HepG2 (cell line): ENCODE measurements around the gene DMXL2. TPM values are rescaled to one million over a fixed set of nuclear protein-coding genes. Genes with fewer than 3 reads are reported as not detected.

Experiments
- ATAC-seq: fragments of 200-7000 bp; cut with Tn5 transposase; 3 replicates; pipeline ENCODE4 v1.9.1; 2020; ENCODE audit warnings: mild to moderate bottlenecking, moderate library complexity
- BruUV-seq: library from RNA; stranded (reverse); fragments of 400-500 nt; replicated peaks from 2 replicates; lab custom pipeline; 2021; lab: Mats Ljungman, UMichigan
- CTCF ChIA-PET: fragments of 300-600 bp; formaldehyde crosslinking; extraction: SDS; loops from one replicate; lab custom pipeline; 2021; ENCODE audit warnings: low total read pairs, inconsistent platforms, low intra/inter-chr PET ratio; lab: Yijun Ruan, JAX
- POLR2A ChIA-PET: fragments of 350-600 bp; sonication (Branson Sonifier 250); formaldehyde crosslinking; loops from one replicate; lab custom pipeline; 2020; ENCODE audit warnings: antibody characterized with exemption, inconsistent platforms; lab: Yijun Ruan, JAX
- DNase-seq: peaks from one replicate; pipeline ENCODE4 v3.0.0-alpha.2; 2015; ENCODE audit warnings: low spot score
- FAIRE-seq: peaks from 3 replicates; lab custom pipeline; 2011; peaks lifted over from hg19 to GRCh38; lab: Jason Lieb, UNC
- H2AFZ ChIP-seq: one replicate; pipeline ENCODE4 v1.6.1; 2011; ENCODE audit warnings: low read length, inconsistent platforms
- H3K27ac ChIP-seq: fragments of 300-600 bp; 3 replicates; pipeline ENCODE4 v1.8.0; 2011; ENCODE audit warnings: mixed run types, mild to moderate bottlenecking, mixed read lengths, low read length, inconsistent platforms; ENCODE audit not compliant: insufficient read depth; ENCODE audit errors: extremely low read length
- H3K27me3 ChIP-seq, 2 experiments: fragments of 200-600 bp in 1 of 2; 2 replicates in 1 of 2; 3 replicates in 1 of 2; pipeline versions ENCODE4 v1.6.0 to v1.8.0; 2011; ENCODE audit warnings: low read length in 2 of 2, mild to moderate bottlenecking in 2 of 2, moderate library complexity in 2 of 2, inconsistent platforms in 1 of 2; ENCODE audit not compliant: insufficient read depth in 2 of 2, control insufficient read depth in 1 of 2
- H3K36me3 ChIP-seq, 2 experiments: fragments of 200-600 bp in 1 of 2; replicated peaks in 1 of 2; 2 replicates in 1 of 2; 3 replicates in 1 of 2; pipeline versions ENCODE4 v1.5.1 to v1.8.0; 2011; ENCODE audit warnings: low read length in 2 of 2, inconsistent platforms in 1 of 2; ENCODE audit not compliant: insufficient read depth in 2 of 2, control insufficient read depth in 1 of 2
- H3K4me1 ChIP-seq: 2 replicates; pipeline ENCODE4 v1.5.1; 2012; ENCODE audit warnings: low read length, inconsistent platforms; ENCODE audit not compliant: insufficient read depth
- H3K4me2 ChIP-seq: 2 replicates; pipeline ENCODE4 v1.6.0; 2011; ENCODE audit warnings: low read depth, low read length, inconsistent platforms
- H3K4me3 ChIP-seq, 3 experiments: fragments of 200-600 bp in 1 of 3; sonication (generic), shearing (Covaris generic) in 1 of 3; replicated peaks in 1 of 3; 2 replicates each; pipeline ENCODE4 v1.5.1; 2011 to 2016; ENCODE audit warnings: low read length in 3 of 3, inconsistent platforms in 2 of 3, low read depth in 2 of 3, mild to moderate bottlenecking in 2 of 3, control low read depth in 1 of 3, mixed read lengths in 1 of 3; ENCODE audit not compliant: insufficient read depth in 1 of 3
- H3K79me2 ChIP-seq: one replicate; pipeline ENCODE4 v1.6.1; 2011; ENCODE audit warnings: low read length, inconsistent platforms; ENCODE audit not compliant: insufficient read depth
- H3K9ac ChIP-seq: 2 replicates; pipeline ENCODE4 v1.6.0; 2011; ENCODE audit warnings: mild to moderate bottlenecking, low read depth, low read length, inconsistent platforms; ENCODE audit not compliant: insufficient read depth
- H3K9me3 ChIP-seq: 2 replicates; pipeline ENCODE4 v1.5.1; 2012; ENCODE audit warnings: mild to moderate bottlenecking, low read length
- H4K20me1 ChIP-seq: 2 replicates; pipeline ENCODE4 v1.6.0; 2011; ENCODE audit warnings: inconsistent platforms, mild to moderate bottlenecking, low read length, moderate library complexity; ENCODE audit not compliant: insufficient read depth
- HMGXB4 ChIP-seq, 2 experiments: sonication (generic) in 1 of 2; formaldehyde crosslinking in 1 of 2; IDR thresholded peaks; 2 replicates each; pipeline versions ENCODE4 v1.4.0 to v1.6.1; 2018 to 2020; ENCODE audit warnings: missing genetic modification reagents in 2 of 2, borderline replicate concordance in 1 of 2, low read depth in 1 of 2, mild to moderate bottlenecking in 1 of 2, missing biosample characterization in 1 of 2
- MEF2D ChIP-seq: sonication (generic); formaldehyde crosslinking; IDR thresholded peaks from 2 replicates; pipeline ENCODE4 v1.5.1; 2020; ENCODE audit warnings: mild to moderate bottlenecking, missing genetic modification reagents
- MLLT10 ChIP-seq: sonication (generic); formaldehyde crosslinking; IDR thresholded peaks from 2 replicates; pipeline ENCODE4 v1.4.0; 2020; ENCODE audit warnings: missing genetic modification reagents
- SNRNP70 ChIP-seq: fragments of 200-400 bp; formaldehyde crosslinking; IDR thresholded peaks from 2 replicates; pipeline ENCODE4 v1.6.1; 2017; ENCODE audit warnings: mild to moderate bottlenecking, low read depth, low read length, moderate library complexity
- U2AF2 ChIP-seq: fragments of 200-400 bp; formaldehyde crosslinking; IDR thresholded peaks from 2 replicates; pipeline ENCODE4 v1.6.1; 2017; ENCODE audit warnings: low read depth, mild to moderate bottlenecking, low read length
- XRCC5 ChIP-seq: fragments of 200-400 bp; formaldehyde crosslinking; optimal IDR thresholded peaks from 2 replicates; pipeline ENCODE3; 2017; ENCODE audit warnings: mild to moderate bottlenecking, low read length
- ZNF263 ChIP-seq: sonication (generic); formaldehyde crosslinking; IDR thresholded peaks from 2 replicates; pipeline ENCODE4 v1.4.0; 2020; ENCODE audit warnings: missing genetic modification reagents
- ZNF30 ChIP-seq: sonication (generic); formaldehyde crosslinking; IDR thresholded peaks from 2 replicates; pipeline ENCODE4 v1.5.0; 2020; ENCODE audit warnings: mild to moderate bottlenecking, missing genetic modification reagents
- ZNF337 ChIP-seq: sonication (generic); formaldehyde crosslinking; IDR thresholded peaks from 2 replicates; pipeline ENCODE4 v1.5.1; 2020; ENCODE audit warnings: missing genetic modification reagents, low read depth, mild to moderate bottlenecking, borderline replicate concordance
- ZNF652 ChIP-seq: IDR thresholded peaks from 2 replicates; pipeline ENCODE4 v1.6.1; 2016; ENCODE audit warnings: low read depth, borderline replicate concordance
- ZNF784 ChIP-seq: sonication (generic); formaldehyde crosslinking; IDR thresholded peaks from 2 replicates; pipeline ENCODE4 v1.5.1; 2020; ENCODE audit warnings: missing genetic modification reagents, mild to moderate bottlenecking, borderline replicate concordance
- ZNF816 ChIP-seq: sonication (generic); formaldehyde crosslinking; IDR thresholded peaks from 2 replicates; pipeline ENCODE4 v1.8.0; 2022; ENCODE audit warnings: missing genetic modification reagents, mild to moderate bottlenecking, borderline replicate concordance
- ZSCAN22 ChIP-seq: sonication (generic); formaldehyde crosslinking; IDR thresholded peaks from 2 replicates; pipeline ENCODE4 v1.4.0; 2020; ENCODE audit warnings: mild to moderate bottlenecking, missing genetic modification reagents
- WGBS: methylation state at CpG from one replicate; pipeline ENCODE4 v1.1.6; 2017; ENCODE audit warnings: low lambda C conversion rate; 5-methylcytosine and 5-hydroxymethylcytosine counted together
- in situ Hi-C: cut with HindIII; loops from 2 replicates; pipeline ENCODE4 v1.10.0; 2017; ENCODE audit warnings: low pct_unique_long_range_greater_than_20kb; ENCODE audit not compliant: extremely low pct_ligation_motif_present
- intact Hi-C: fragments of 100-400 bp; cut with micrococcal nuclease; formaldehyde crosslinking; loops from one replicate; pipeline ENCODE4 v1.10.0; 2022; ENCODE audit not compliant: unreplicated experiment
- polyA plus RNA-seq, 8 experiments: library from polyadenylated mRNA; depleted of rRNA in 3 of 8; stranded (reverse) in 7 of 8; unstranded in 1 of 8; fragments of >200 nt; fragmentation: Illumina TruSeq in 4 of 8; extraction: Trizol in 4 of 8; gene quantifications; 2 replicates each; pipeline versions ENCODE4 v1.2.1 to v1.2.3, GENCODE V29; 2011 to 2016; ENCODE audit warnings: low read depth in 4 of 8, missing spikeins in 1 of 8, mixed read lengths in 1 of 8; ENCODE audit not compliant: insufficient read depth in 1 of 8
- total RNA-seq, 5 experiments: library from RNA; depleted of rRNA; stranded (reverse); fragments of >200 nt; fragmentation: Illumina TruSeq; extraction: Trizol; gene quantifications; 2 replicates each; pipeline ENCODE4 v1.2.3, GENCODE V29; 2016; ENCODE audit warnings: low read depth in 1 of 5

DMXL2 gene
- total and polyA plus RNA-seq, 2 of the 13 experiments (the other 11 are each of a cell fraction or from before 2014, with no cell fraction given): 11.6 to 15.3 TPM

DNA sequence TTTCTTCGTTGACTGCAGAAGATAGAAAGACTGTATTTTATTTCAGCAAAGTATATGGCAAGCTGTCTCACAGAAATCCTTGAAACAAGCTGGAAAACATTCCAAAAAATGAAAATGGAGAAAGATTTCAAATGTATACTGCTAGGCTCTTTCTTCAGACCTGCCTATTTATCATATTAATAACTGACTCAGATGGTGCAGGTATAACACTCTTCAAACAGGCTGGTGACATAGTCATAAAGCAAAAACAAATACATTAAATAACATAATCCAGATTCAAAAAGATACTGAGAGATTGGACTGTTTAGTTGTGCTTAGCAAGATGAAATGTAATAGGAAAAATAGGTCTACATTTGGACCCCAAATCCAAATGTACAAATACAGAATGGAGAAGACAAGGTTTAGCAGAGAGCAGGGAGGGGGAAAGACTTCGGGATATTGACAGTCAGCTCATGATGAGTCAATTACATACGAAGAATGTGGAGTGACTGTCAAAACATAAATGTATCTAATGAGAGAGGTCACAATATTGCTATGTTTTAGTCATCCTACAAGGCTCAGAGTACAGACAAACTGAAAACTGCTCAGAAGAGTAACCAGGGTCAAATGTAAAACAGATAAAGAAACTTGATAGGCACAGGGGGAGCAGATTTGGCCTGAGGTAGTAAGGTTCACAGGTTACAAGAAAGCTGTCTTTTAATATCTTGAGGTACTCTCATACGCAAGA lies 88.7 kb downstream of the DMXL2 start:
- Histone ChIP-seq H3K27me3 (no peaks in the 10 kb centered on the region), H3K9ac (no peak overlapping the region), H3K79me2 (no peaks in the 10 kb centered on the region), H3K4me2 (no peak overlapping the region), H3K36me3 (no peaks in the 10 kb centered on the region; a peak in 2 of 5 replicates), H3K4me3 (no peak overlapping the region), H4K20me1 (no peaks in the 10 kb centered on the region), H3K9me3 (no peaks in the 10 kb centered on the region), H3K27ac (no peak overlapping the region), H2AFZ (no peak overlapping the region), H3K4me1 (no peaks in the 10 kb centered on the region)
- intact Hi-C loops: loop anchor here (10.0 kb wide), 1 partner anchor 241 kb away; no protein-coding TSS in a partner anchor
- CTCF ChIA-PET: no interaction called here
- in situ Hi-C loops: no loop called here
- 88% methylated on average over 4 of the region's 4 CpGs for WGBS
- DNase-seq (no peak), ATAC-seq (no peak), FAIRE-seq (no peak)
- POLR2A ChIA-PET: no interaction called here
- BruUV-seq: no TSS peak
- TF ChIP-seq U2AF2: no peak
- TF ChIP-seq MEF2D (CRISPR knock-in tag): no peak
- no peak for TF ChIP-seq ZNF816 (CRISPR knock-in tag)
- TF ChIP-seq SNRNP70: no peak
- TF ChIP-seq ZNF784 (CRISPR knock-in tag): no peak

DNA sequence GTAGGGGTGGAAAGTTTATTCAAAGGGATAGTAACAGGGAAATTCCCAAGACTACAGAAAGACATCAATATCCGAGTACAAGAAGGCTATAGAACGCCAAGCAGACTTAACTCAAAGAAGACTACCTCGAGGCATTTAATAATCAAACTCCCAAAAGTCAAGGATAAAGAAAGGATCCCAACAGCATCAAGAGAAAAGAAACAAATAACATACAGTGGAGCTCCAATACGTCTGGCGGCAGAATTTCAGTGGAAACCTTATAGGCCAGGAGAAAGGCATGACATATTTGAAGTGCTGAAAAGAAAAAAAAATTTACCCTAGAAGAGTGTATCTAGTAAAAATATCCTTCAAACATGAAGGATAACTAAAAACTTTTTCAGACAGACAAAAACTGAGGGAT lies 95.6 kb downstream of the DMXL2 start:
- no peak for FAIRE-seq
- in situ Hi-C loops: no loop called here
- POLR2A ChIA-PET: no interaction called here
- TF ChIP-seq ZNF30 (CRISPR knock-in tag) (no peak), MLLT10 (CRISPR knock-in tag) (no peak), XRCC5 (no peak), ZNF652 (CRISPR knock-in tag) (no peak), ZNF263 (CRISPR knock-in tag) (no peak), HMGXB4 (CRISPR knock-in tag; IDR thresholded peaks at IDR 0.05; ENCODE audit: borderline replicate concordance in 1 of 2, low read depth in 1 of 2) (no peak), ZNF337 (no peak), ZSCAN22 (CRISPR knock-in tag) (no peak)

More for the DNA sequence above, 95.6 kb downstream of the DMXL2 start:
- WGBS: 93% methylated on average over 5 of the region's 5 CpGs
- DNase-seq (no peak), ATAC-seq (no peak)
- CTCF ChIA-PET: no interaction called here
- no TSS peak for BruUV-seq
- Histone ChIP-seq H3K4me2 (no peak overlapping the region), H3K9ac (no peak overlapping the region), H3K27ac (no peak overlapping the region), H3K4me1 (no peaks in the 10 kb centered on the region), H2AFZ (no peak overlapping the region), H3K27me3 (no peaks in the 10 kb centered on the region), H3K9me3 (no peaks in the 10 kb centered on the region), H3K79me2 (no peaks in the 10 kb centered on the region), H3K36me3 (no peaks in the 10 kb centered on the region), H3K4me3 (no peak overlapping the region), H4K20me1 (no peaks in the 10 kb centered on the region)
- intact Hi-C loops: no loop called here
